Measurements from ENCODE around the gene MSANTD1. TPM values are rescaled to one million over a fixed set of nuclear protein-coding genes. Genes with fewer than 3 reads are reported as not detected.

MSANTD1 gene
- total and polyA plus RNA-seq, 2 of the 8 experiments (the other 6 are each of a cell fraction or from before 2014, with no cell fraction given): 0.23 to 0.45 TPM

DNA sequence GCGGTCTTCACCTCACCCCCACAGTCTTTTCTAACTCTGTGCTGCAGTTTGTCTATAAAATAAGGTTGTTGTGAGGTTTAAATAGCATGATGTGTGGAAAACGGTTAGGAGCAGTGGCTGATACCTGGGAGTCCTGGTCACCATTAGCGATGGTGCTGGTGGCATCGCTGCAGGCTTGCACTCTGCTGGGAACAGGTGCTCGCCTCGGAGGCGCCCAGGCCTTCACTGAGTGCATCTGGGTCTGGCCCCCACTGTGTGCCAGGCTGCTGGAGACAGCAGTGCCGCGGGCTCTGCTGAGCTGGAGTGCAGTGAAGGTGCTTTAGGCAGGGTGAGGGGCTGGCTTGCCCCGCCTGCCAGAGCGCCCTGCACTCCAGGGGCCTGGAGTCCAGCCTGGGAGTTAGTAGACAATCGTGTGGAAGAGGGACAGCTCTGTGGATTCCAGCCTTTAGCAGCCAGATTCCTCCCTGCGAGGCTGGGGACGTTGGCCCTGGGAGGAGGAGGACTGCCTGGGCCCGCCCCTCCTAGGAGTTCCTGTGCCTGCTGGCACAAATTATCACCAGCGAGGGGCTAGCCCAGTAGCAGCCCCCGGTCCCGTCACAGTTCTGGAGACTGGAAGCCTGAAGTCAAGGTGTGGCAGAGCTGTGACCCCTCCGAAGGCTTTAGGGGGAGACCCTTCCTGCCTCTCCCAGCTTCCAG lies 51.2 kb downstream of the MSANTD1 start:
- no peak overlapping the region for H3K4ac ChIP-seq (replicated peaks; ENCODE audit: insufficient read length, low read depth, low read length)
- no peak overlapping the region for H2BK120ac ChIP-seq (replicated peaks; ENCODE audit: low read depth, low read length)
- no peak overlapping the region for H2BK5ac ChIP-seq (ENCODE audit: low read depth, low read length)
- H3K4me3 ChIP-seq (ENCODE audit: extremely low read depth in 1 of 4, insufficient read depth in 2 of 4, low read depth in 3 of 4, low read length in 4 of 4): no peak overlapping the region
- FAIRE-seq: no peak
- H3K79me2 ChIP-seq (ENCODE audit: control insufficient read depth in 1 of 2, insufficient read depth in 2 of 2, low read length in 2 of 2): no peaks in the 10 kb centered on the region; a peak in 1 of 4 replicates
- H3K23me2 ChIP-seq (ENCODE audit: low read depth, low read length): no peaks in the 10 kb centered on the region
- CTCF ChIA-PET (ENCODE audit: partially characterized antibody): interaction anchor here (0.7 to 1.4 kb wide), 4 partner anchors 18 to 135 kb away, joined by 3 to 5 read pairs (median 4); no protein-coding TSS in a partner anchor
- no peak overlapping the region for H3K14ac ChIP-seq (ENCODE audit: insufficient read length)
- POLR2A ChIA-PET (ENCODE audit: partially characterized antibody): no interaction called here
- H3K4me1 ChIP-seq (replicated peaks in 1 of 4; ENCODE audit: control insufficient read depth in 3 of 4, insufficient read depth in 4 of 4, low read length in 3 of 4): peaks cover 0 to 12% (median 2%) of the 10 kb centered on the region in 4 experiments; a peak in 4 of 7 replicates
- peak in 1 of 2 experiments; percentile 49 for DNase-seq (ENCODE audit: low read depth in 1 of 2, low spot score in 2 of 2)
- WGBS, 2 experiments (ENCODE audit: extremely low coverage in 1 of 2, insufficient coverage in 1 of 2, insufficient read length in 1 of 2, insufficient replicate concordance in 2 of 2, low coverage in 1 of 2, low lambda C conversion rate in 2 of 2, missing lambda C conversion rate in 1 of 2): 84% methylated on average over 19 of the region's 19 CpGs; no CpG with 5 or more reads in 1 of the 2 experiments
- H3K18ac ChIP-seq (ENCODE audit: extremely low read depth, low read length): no peak overlapping the region
- no peak overlapping the region for H2AK5ac ChIP-seq (ENCODE audit: low read depth, low read length)
- H3K4me2 ChIP-seq (ENCODE audit: insufficient read depth in 1 of 2, low read depth in 2 of 2, low read length in 2 of 2): no peak overlapping the region
- H2BK15ac ChIP-seq (ENCODE audit: low read length): no peak overlapping the region
- H3K23ac ChIP-seq (ENCODE audit: insufficient read length): no peak overlapping the region
- no peak overlapping the region for H4K91ac ChIP-seq (replicated peaks; ENCODE audit: insufficient read length, low read length)
- H2BK12ac ChIP-seq (ENCODE audit: low read depth, low read length): no peak overlapping the region
- no peak overlapping the region for H3K9ac ChIP-seq (replicated peaks in 1 of 4; ENCODE audit: extremely low read depth in 1 of 4, low read depth in 3 of 4, low read length in 3 of 4)
- H3K27ac ChIP-seq (ENCODE audit: low read depth, low read length): no peak overlapping the region
- no peaks in the 10 kb centered on the region for H3K27me3 ChIP-seq (replicated peaks in 1 of 4; ENCODE audit: control insufficient read depth in 3 of 4, extremely low read depth in 1 of 4, insufficient read depth in 3 of 4, low read length in 3 of 4)
- H4K5ac ChIP-seq (ENCODE audit: insufficient read length, low read depth, low read length): no peak overlapping the region
- H3K56ac ChIP-seq (replicated peaks; ENCODE audit: insufficient read length, low read depth, low read length): no peak overlapping the region
- peaks cover 2 to 15% of the 10 kb centered on the region in 2 experiments for H4K20me1 ChIP-seq (replicated peaks in 1 of 2; ENCODE audit: control insufficient read depth in 1 of 2, insufficient read depth in 2 of 2, low read length in 2 of 2)
- peaks cover 4% of the 10 kb centered on the region for H3K79me1 ChIP-seq (ENCODE audit: low read depth, low read length)
- no peak overlapping the region for H2AFZ ChIP-seq (ENCODE audit: low read length)
- H4K8ac ChIP-seq (ENCODE audit: extremely low read depth, insufficient read depth, low read length): peak overlapping the region; percentile 12; the same call in 1 of the 2 replicates
- H2BK20ac ChIP-seq (ENCODE audit: low read length): no peak overlapping the region
- no peaks in the 10 kb centered on the region for H3K9me3 ChIP-seq (ENCODE audit: insufficient read depth in 2 of 2, low read depth in 1 of 2, low read length in 1 of 2)
- no peaks in the 10 kb centered on the region for H3K36me3 ChIP-seq (ENCODE audit: control insufficient read depth in 2 of 4, insufficient read depth in 4 of 4, low read length in 3 of 4)
- TF ChIP-seq CEBPB (IDR thresholded peaks at IDR 0.05; ENCODE audit: low read depth, low read length) (no peak), EZH2 (IDR thresholded peaks at IDR 0.05; ENCODE audit: low read depth, low read length, severe bottlenecking) (no peak), TAF1 (IDR thresholded peaks at IDR 0.05; ENCODE audit: low read depth, low read length) (no peak), RXRA (IDR thresholded peaks at IDR 0.05; ENCODE audit: insufficient read depth, low read depth, low read length) (no peak), BRCA1 (IDR thresholded peaks at IDR 0.05; ENCODE audit: low read depth, low read length) (no peak), USF2 (IDR thresholded peaks at IDR 0.05; ENCODE audit: low read length) (no peak), EGR1 (IDR thresholded peaks at IDR 0.05; ENCODE audit: borderline replicate concordance, low read depth, low read length) (no peak), NANOG (IDR thresholded peaks at IDR 0.05; ENCODE audit: insufficient read depth, low read depth, low read length, poor library complexity, severe bottlenecking) (no peak), KDM5A (IDR thresholded peaks at IDR 0.05; ENCODE audit: low read length) (no peak), GABPA (IDR thresholded peaks at IDR 0.05; ENCODE audit: borderline replicate concordance, insufficient read depth, low read length) (no peak)
- TF ChIP-seq, protein P1, sequence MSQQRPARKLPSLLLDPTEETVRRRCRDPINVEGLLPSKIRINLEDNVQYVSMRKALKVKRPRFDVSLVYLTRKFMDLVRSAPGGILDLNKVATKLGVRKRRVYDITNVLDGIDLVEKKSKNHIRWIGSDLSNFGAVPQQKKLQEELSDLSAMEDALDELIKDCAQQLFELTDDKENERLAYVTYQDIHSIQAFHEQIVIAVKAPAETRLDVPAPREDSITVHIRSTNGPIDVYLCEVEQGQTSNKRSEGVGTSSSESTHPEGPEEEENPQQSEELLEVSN (IDR thresholded peaks at IDR 0.05): no peak

Measured in H1 (cell line).